ENCODE results near the gene IGDCC3.
"Not testable (repeated sequence)": the region's sequence is repeated elsewhere in the genome, so short reads cannot be mapped to it uniquely, and the experiment has no call there.

IGDCC3 gene

DNA sequence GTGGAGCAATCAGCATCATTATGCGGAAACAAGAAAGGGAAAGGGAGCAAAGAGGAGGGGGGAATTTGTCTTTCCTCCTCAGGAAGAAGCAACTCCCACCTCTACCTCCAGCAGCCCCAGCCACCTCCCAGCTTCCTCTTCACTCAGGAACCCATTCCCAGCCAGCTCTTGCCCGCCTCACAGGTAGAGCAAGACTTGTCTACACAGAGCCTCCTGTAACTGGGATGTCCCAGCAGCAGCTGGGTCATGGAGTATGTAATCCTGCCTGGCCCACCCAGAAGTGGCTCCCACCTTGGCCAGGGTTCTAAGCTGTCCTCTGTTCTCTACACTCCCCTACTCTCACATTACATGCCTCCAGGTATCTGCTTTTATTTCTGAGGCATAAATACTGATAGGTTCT, 14.0 kb downstream of the IGDCC3 start:
- no peaks in the 10 kb centered on the region for H3K9me3 Mint-ChIP-seq
- H3K36me3 Mint-ChIP-seq (ENCODE audit: low read depth): no peaks in the 10 kb centered on the region
- H3K4me1 Mint-ChIP-seq (ENCODE audit: low read depth): no peaks in the 10 kb centered on the region
- intact Hi-C loops (cut with micrococcal nuclease): no loop called here
- H3K4me3 Mint-ChIP-seq: no peak overlapping the region
- H3K27ac Mint-ChIP-seq: no peak overlapping the region
- H3K27me3 Mint-ChIP-seq: peaks cover 29% of the 10 kb centered on the region

DNA sequence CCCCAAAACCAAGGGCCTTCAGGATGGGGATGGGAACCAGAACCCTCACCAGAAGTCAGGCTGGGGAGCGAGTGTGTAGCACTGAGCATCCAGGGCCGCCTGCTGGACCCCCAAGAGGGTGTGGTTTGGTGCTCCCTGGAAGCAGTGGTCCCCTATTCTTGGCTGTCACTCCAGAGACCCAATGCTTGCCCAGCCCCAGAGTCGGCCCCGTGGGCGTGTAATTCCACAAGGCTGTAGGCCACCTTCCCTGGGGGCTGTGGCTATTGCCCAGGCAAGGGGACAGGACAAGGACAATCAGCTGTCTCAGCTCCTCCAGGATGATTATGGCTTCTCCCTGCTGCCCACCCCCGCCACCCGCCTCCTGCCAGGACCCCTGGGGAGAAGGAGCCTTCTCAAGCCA, 14.5 kb downstream of the IGDCC3 start:
- Mint-ChIP-seq H3K27me3 (peaks cover 30% of the 10 kb centered on the region), H3K27ac (no peak overlapping the region), H3K36me3 (ENCODE audit: low read depth) (no peaks in the 10 kb centered on the region), H3K9me3 (no peaks in the 10 kb centered on the region), H3K4me3 (no peak overlapping the region), H3K4me1 (ENCODE audit: low read depth) (no peaks in the 10 kb centered on the region)
- intact Hi-C loops (cut with micrococcal nuclease): no loop called here

DNA sequence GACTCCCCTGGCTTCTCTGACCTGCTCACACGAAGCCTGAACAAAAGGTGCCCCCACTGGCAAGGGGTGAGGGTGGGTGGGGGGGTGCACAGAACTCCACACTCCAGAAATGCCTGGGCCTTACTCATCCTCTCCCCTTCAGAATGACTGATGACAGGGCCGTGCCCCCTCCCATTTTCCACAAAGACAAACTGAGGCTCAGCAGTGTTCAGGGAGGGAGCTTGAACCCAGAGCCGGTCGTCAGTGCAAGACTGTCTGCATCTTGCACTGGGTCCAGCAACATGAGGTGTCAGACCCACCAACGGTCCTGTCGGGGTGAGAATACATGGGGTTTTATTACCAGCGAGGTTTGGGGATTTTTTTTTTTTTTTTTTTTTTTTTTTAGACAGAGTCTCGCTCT, 15.3 kb downstream of the IGDCC3 start:
- peaks cover 36% of the 10 kb centered on the region for H3K27me3 Mint-ChIP-seq
- no peaks in the 10 kb centered on the region for H3K36me3 Mint-ChIP-seq (ENCODE audit: low read depth)
- intact Hi-C loops (cut with micrococcal nuclease): no loop called here
- H3K9me3 Mint-ChIP-seq: no peaks in the 10 kb centered on the region
- H3K4me1 Mint-ChIP-seq (ENCODE audit: low read depth): no peaks in the 10 kb centered on the region
- no peak overlapping the region for H3K4me3 Mint-ChIP-seq
- no peak overlapping the region for H3K27ac Mint-ChIP-seq

DNA sequence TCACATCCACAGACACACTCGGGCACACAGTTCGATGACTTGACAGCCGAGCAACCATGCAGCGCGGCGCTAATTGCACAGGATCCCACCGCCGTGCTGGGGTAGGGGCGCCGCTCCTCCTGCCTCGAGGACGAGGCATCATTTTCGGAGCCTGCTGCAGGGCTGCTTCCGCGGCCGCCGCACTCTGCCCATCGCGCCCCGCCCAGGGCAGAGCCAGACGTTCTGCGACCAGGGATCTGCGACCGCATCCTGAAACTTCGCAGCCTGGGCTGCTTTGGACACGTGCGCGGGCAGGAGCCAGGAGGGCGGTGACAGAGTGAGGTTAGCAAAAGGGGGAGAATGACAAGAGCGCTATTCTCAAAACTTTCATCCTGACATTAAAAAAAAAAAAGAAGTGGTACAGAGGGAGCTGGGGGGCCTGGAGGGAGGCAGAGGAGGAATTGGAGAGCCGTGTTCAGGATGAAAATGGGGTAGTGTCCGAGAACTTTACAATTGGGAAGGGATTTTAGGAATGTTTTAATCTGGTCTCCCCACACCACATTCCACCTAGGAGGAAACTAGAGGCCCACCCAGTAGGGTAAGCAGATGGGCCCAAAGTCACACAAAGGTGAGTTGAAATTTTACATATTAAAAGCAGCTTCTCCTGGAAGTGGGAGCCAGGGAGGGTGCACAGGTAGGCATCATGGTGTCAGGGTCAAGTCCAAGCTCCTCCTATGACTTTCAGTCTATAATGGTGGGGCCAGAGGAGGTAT, 15.9 kb downstream of the IGDCC3 start:
- Mint-ChIP-seq H3K36me3 (ENCODE audit: low read depth) (no peaks in the 10 kb centered on the region), H3K9me3 (no peaks in the 10 kb centered on the region), H3K4me1 (ENCODE audit: low read depth) (no peaks in the 10 kb centered on the region), H3K4me3 (no peak overlapping the region), H3K27ac (no peak overlapping the region), H3K27me3 (peaks cover 38% of the 10 kb centered on the region)
- intact Hi-C loops (cut with micrococcal nuclease): no loop called here

DNA sequence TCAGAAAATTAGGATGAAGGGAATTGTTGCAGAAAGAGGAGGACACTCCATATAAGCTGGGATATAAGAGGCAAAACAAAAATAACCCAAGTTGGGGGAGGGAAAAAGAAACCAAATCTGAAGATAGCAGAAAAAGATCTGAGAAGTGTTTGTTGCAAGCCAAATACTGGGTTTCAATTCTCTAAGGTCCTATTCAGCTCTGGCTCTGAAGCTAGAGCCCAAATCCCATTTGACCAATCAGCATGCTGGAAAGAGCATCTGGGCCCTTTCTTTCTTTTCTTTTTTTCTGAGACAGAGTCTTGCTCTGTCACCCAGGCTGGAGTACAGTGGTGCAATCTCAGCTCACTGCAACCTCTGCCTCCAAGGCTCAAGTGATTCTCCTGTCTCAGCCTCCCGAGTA, 17.3 kb downstream of the IGDCC3 start:
- Mint-ChIP-seq H3K27me3 (peaks cover 47% of the 10 kb centered on the region), H3K27ac (no peak overlapping the region), H3K9me3 (no peaks in the 10 kb centered on the region), H3K4me1 (ENCODE audit: low read depth) (no peaks in the 10 kb centered on the region), H3K4me3 (no peak overlapping the region), H3K36me3 (ENCODE audit: low read depth) (no peaks in the 10 kb centered on the region)
- intact Hi-C loops (cut with micrococcal nuclease): no loop called here

DNA sequence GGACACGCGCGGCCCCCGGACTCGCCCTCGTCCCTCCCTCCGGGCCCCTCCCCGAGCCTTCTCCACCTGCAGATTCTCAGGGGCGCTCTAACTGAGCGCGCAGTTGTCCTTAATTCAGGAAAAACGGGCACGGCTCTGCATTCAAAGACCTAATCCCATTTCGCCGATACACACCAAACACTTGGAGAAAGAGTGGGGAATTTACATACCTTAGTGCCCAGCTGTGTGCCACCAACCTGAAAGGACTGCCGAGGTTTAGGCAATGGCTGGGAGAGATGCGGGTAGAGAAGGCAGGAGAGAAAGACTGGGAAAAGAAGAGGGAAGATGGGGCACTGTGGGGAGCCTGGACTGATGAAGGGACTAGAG, 21.8 kb downstream of the IGDCC3 start:
- intact Hi-C loops (cut with micrococcal nuclease): no loop called here
- Mint-ChIP-seq H3K27ac (no peak overlapping the region), H3K9me3 (no peaks in the 10 kb centered on the region), H3K27me3 (peaks cover 52% of the 10 kb centered on the region), H3K4me3 (no peak overlapping the region), H3K4me1 (ENCODE audit: low read depth) (no peaks in the 10 kb centered on the region), H3K36me3 (ENCODE audit: low read depth) (no peaks in the 10 kb centered on the region)

DNA sequence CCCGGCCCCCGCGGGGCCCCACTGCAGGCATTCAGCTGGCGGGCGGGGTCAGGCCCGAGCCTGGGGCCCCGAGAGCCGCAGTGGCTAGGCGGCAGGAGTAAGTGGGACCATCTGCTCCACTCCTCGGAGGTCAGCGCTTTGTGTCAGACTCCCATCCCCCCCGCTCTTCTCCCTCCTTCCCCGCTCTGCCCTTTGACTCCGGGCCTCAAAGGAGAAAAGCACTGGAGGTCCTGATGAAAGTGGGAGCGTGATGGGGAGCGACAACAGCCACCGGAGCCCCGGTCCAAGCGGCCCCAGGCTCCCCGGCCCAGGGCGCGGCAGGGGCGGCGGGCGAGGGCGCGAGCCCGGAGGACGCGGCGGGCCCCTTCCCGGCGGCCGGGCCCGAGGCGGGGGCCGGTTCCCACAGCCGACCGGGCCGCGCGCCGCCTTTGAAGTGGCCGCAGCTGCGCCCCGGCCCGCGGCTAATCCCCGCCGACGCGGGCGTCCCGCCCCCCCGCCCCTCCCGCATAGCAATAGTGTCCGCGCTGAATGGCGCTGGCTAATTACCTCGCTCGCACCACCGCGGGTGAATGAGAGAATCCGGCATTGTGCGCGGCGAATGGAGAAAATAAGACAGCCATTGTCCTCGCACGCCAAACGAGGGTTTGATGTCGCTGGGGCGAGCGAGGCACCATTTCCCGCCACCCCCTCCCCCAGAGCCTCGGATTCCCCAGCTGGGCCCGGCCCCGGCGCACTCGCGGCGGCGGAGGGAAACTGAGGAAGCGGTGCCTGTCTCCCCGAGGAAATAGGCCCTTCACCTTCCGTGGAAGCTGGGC, 22.4 kb downstream of the IGDCC3 start:
- H3K9me3 Mint-ChIP-seq: no peaks in the 10 kb centered on the region
- H3K27ac Mint-ChIP-seq: no peak overlapping the region
- peaks cover 52% of the 10 kb centered on the region for H3K27me3 Mint-ChIP-seq
- no peaks in the 10 kb centered on the region for H3K36me3 Mint-ChIP-seq (ENCODE audit: low read depth)
- intact Hi-C loops (cut with micrococcal nuclease): no loop called here
- no peak overlapping the region for H3K4me3 Mint-ChIP-seq
- no peaks in the 10 kb centered on the region for H3K4me1 Mint-ChIP-seq (ENCODE audit: low read depth)

DNA sequence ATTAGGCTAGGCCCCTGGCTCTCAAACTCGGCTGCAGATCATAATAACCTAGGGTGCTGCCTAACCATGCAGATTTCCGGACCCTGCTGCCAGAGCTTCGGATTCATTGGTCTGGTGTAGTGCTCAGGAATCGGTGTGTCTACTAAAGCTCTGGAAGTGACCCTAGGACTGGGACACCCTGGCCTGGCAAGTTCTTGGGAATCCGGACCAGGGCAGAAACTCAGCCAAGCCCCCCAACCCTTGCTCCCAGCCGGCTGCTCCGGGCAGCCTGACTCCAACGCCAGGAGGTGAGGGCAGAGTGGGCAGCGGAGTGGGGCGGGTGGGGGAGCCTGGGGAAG, 23.0 kb downstream of the IGDCC3 start:
- Mint-ChIP-seq H3K9me3 (no peaks in the 10 kb centered on the region), H3K4me1 (ENCODE audit: low read depth) (no peaks in the 10 kb centered on the region), H3K4me3 (no peak overlapping the region), H3K36me3 (ENCODE audit: low read depth) (no peaks in the 10 kb centered on the region), H3K27ac (no peak overlapping the region), H3K27me3 (peaks cover 55% of the 10 kb centered on the region)
- intact Hi-C loops (cut with micrococcal nuclease): no loop called here

DNA sequence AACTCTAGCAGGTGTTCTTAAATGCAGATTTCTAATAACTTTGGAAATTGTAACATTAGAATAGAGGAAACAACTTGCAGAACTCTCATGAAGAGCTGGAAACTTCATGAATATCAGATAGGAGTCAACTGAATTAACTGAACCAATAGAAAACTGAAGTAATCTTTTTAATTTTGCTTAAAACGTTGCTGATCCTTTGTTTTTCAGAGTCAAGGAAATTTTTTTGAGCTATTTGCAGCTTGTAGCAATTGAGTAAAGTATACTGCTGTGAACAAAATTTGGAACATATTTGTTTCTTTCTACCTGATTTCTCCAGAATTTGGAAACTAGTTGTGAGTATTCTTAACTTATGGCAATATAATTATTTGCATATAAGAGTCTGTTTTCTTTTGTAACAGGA, 25.8 kb downstream of the IGDCC3 start:
- H3K27me3 Mint-ChIP-seq: peaks cover 49% of the 10 kb centered on the region
- H3K4me1 Mint-ChIP-seq (ENCODE audit: low read depth); H3K27ac Mint-ChIP-seq; H3K36me3 Mint-ChIP-seq (ENCODE audit: low read depth); intact Hi-C loops (cut with micrococcal nuclease); H3K9me3 Mint-ChIP-seq; H3K4me3 Mint-ChIP-seq: not testable (repeated sequence)

DNA sequence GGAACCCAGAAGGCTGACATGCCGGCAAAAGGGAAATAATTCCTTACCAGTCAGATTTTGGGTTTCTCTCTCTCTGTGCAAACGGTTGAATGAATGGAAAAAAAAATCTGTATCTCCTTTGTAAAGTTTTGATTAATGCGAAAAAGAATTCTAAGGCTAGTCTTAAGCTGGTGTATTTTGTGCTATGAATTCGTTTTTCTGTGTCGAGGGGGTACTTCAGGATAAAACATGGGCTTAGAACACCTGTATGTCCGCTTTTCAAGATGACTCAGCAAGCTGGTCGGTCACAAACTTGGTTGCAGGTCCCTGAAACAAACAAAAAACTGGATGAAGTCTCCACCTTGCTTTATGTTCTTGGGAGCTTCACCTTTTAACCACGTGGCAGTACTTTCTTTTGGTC, 28.5 kb downstream of the IGDCC3 start:
- H3K27ac Mint-ChIP-seq: no peak overlapping the region
- intact Hi-C loops (cut with micrococcal nuclease): no loop called here
- peaks cover 31% of the 10 kb centered on the region for H3K27me3 Mint-ChIP-seq
- no peaks in the 10 kb centered on the region for H3K4me1 Mint-ChIP-seq (ENCODE audit: low read depth)
- H3K4me3 Mint-ChIP-seq: no peak overlapping the region
- no peaks in the 10 kb centered on the region for H3K9me3 Mint-ChIP-seq
- H3K36me3 Mint-ChIP-seq (ENCODE audit: low read depth): no peaks in the 10 kb centered on the region

DNA sequence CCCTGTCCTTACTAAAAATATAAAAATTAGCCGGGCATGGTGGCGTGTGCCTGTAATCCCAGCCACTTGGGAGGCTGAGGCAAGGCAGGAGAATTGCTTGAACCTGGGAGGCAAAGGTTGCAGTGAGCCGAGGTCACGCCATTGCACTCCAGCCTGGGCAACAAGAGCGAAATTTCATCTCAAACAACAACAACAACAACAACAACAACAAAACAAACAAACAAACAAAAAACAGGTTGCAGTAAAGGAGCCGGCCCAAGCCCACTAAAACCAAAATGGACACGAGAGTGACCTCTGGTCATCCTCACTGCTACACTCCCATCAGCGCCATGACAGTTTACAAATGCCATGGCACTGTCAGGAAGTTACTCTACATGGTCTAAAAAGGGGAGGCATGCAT, 30.0 kb downstream of the IGDCC3 start:
- intact Hi-C loops (cut with micrococcal nuclease); H3K4me3 Mint-ChIP-seq; H3K27ac Mint-ChIP-seq; H3K4me1 Mint-ChIP-seq (ENCODE audit: low read depth); H3K9me3 Mint-ChIP-seq; H3K36me3 Mint-ChIP-seq (ENCODE audit: low read depth): not testable (repeated sequence)
- peaks cover 23% of the 10 kb centered on the region for H3K27me3 Mint-ChIP-seq

DNA sequence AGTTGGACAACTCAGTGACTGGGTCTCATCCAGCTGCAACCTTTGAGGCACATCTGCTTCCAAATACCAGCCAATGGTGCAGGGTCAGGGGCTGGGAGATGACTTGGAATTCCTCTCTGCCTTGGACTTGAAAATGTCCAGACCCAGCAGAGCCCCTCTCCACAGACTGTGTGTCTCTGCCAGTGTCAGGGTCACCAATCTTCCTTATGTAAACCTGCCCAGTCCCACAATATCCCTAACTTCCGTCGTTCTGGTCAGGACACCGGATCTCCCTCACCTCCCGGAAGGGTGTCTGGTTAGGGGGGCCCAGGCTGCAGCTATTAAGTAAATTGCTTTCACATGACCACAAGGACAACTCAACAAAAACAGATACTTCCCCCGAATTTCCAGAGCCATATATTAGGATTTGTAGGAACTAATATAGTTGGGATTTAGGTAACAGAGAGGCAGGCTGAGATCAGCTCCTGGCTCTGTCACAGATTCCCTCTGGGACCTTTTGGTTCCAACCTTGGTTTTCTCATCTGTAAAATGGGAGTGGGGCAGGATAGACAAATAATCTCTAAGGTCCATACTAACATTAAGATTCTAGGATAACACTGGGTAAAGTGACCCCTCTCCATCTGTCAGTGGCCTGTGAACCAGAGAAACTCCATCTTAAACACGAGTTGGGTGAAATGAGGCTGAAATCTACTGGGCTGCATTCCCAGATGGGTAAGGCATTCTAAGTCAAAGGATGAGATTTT, 30.8 kb downstream of the IGDCC3 start:
- Mint-ChIP-seq H3K4me3 (no peak overlapping the region), H3K27ac (no peak overlapping the region), H3K27me3 (peaks cover 22% of the 10 kb centered on the region), H3K9me3 (no peaks in the 10 kb centered on the region), H3K36me3 (ENCODE audit: low read depth) (no peaks in the 10 kb centered on the region), H3K4me1 (ENCODE audit: low read depth) (no peaks in the 10 kb centered on the region)
- intact Hi-C loops (cut with micrococcal nuclease): no loop called here

DNA sequence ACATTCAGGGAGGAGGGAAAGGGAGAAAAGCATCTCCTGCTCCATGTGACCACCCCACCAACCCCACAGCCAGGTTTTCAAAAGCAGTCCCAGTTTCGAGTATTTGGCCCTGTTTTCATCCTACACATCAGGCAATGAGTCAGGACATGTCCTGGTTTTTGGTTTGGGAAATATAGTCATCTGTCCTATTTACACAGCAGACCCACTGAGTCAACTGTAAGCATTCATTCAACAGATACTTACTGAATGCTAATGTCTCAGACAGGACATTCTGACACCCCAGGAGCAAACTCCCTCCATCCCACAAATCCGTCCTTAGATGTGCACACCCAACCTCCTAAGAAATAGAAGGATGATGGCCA, 32.9 kb downstream of the IGDCC3 start:
- Mint-ChIP-seq H3K4me1 (ENCODE audit: low read depth) (no peaks in the 10 kb centered on the region), H3K9me3 (no peaks in the 10 kb centered on the region), H3K27me3 (peaks cover 30% of the 10 kb centered on the region), H3K4me3 (no peak overlapping the region), H3K27ac (no peak overlapping the region), H3K36me3 (ENCODE audit: low read depth) (no peaks in the 10 kb centered on the region)
- intact Hi-C loops (cut with micrococcal nuclease): no loop called here

DNA sequence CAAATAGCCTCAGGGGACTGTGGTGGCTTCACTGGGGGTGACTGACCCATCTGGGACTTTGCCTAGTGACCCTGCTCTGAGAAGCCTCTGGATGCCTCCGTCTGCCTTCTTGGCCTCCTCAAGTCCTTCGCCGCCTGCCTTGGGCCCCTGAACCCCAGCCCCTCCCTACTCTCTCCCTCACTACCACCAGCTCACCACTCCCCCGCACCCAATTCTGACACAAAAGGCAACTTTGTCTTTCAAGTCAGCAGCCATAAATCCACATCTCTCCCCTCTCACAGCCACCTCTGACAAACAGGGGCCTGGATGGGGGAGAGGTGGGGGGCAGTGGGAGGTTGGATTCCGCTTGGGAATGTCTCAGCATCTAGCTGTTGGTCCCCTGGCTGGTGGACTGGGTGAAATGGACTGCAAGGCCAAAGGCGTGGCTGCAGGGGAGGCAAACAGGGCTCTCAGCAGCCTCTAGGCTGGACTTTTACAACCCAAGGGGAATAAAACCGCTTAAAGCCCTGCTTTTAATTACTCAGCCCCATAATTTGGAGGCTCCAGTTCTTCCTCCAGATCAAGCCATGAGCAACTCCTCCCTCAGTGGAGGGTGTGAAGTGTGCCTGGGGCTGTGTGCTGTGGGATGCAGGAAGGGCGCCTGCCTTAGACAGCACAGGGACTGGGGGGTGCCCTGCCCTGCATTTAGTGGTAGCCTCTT, 33.4 kb downstream of the IGDCC3 start:
- peaks cover 32% of the 10 kb centered on the region for H3K27me3 Mint-ChIP-seq
- intact Hi-C loops (cut with micrococcal nuclease): no loop called here
- no peak overlapping the region for H3K27ac Mint-ChIP-seq
- no peaks in the 10 kb centered on the region for H3K9me3 Mint-ChIP-seq
- H3K36me3 Mint-ChIP-seq (ENCODE audit: low read depth): no peaks in the 10 kb centered on the region
- H3K4me1 Mint-ChIP-seq (ENCODE audit: low read depth): no peaks in the 10 kb centered on the region
- no peak overlapping the region for H3K4me3 Mint-ChIP-seq

Measured in dendritic cell treated with granulocyte-macrophage colony-stimulating factor and Interleukin-4, amounts not matched to agents 40 ng/mL and 50 ng/mL, for 4 days (primary cell).